ENCODE data around the gene CCDC57. TPM values are rescaled to one million over a fixed set of nuclear protein-coding genes. Genes with fewer than 3 reads are reported as not detected.
A peak's percentile ranks its signal among the peaks of the same experiment; 100 is the strongest.

CCDC57 gene
- total and polyA plus RNA-seq, 2 of the 8 experiments (the other 6 are each of a cell fraction or from before 2014, with no cell fraction given) = 8.4 to 12.9 TPM

DNA sequence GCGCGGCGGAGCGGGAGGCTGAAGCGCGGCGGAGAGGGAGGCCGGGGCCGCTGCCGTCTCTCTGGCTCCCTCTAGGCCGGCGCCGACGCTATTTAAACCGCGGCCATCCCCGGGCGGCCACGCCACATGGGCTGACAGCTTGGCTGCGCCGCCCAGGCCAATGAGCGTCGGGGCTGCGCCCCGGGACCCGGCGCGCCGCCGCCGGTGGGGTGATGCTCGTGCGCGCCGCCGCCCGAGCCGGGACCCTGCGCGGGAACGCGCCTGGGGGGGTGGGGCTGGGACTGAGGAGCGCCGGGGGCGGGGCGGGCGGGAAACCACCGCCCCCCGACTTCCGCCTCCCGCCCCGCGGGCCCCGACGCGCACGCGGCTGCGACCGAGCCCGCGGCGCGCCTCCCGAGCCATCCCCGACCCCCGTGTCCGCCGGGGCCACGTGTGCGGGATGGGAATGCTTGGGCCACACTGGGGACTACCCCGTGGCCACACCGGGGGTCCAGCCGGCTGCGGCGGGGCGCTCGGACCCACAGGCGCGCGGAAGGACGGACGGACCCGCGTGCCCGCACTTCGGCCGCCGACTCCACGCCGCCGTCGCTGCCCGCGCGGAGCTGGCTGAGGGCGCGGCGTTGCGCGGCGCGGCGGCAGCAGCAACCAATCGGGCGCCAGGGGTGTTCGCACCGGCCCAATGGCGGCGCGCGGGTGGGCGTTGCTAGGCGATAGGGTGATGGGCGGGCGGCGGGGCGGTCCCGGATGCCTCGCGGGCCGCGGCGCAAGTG is 114.3 kb downstream of the CCDC57 start, which contains the start of gene FASN:
TSS of gene FASN (minus strand) at position 68 of the 770 bp plus-strand sequence. CDS start 1,791 bp downstream, outside the sequence.
- peak within 1 kb of the TSS; percentile 90 for H3K56ac ChIP-seq (replicated peaks; ENCODE audit: insufficient read length, low read depth, low read length)
- ChIA-PET POLR2A (ENCODE audit: partially characterized antibody) (interaction anchor here (0.6 to 4.2 kb wide), 36 partner anchors 9 to 344 kb away, joined by 3 to 21 read pairs (median 4); partner anchors contain the start of genes CENPX, DCXR, DUS1L and LRRC45), CTCF (ENCODE audit: partially characterized antibody) (interaction anchor here (1.0 to 2.5 kb wide), 7 partner anchors 16 to 68 kb away, joined by 3 to 10 read pairs (median 3); partner anchors contain the start of gene DUS1L)
- peaks cover 19 to 27% (median 24%) of the 10 kb centered on the region in 4 experiments; a peak in 6 of 8 replicates for H3K36me3 ChIP-seq (ENCODE audit: control insufficient read depth in 2 of 4, insufficient read depth in 4 of 4, low read length in 3 of 4)
- FAIRE-seq (no peak), DNase-seq (ENCODE audit: low read depth in 1 of 2, low spot score in 2 of 2) (peak; percentile 81 to 96)
- peak within 1 kb of the TSS; percentile 95 for H4K5ac ChIP-seq (ENCODE audit: insufficient read length, low read depth, low read length)
- no peaks in the 10 kb centered on the region for H3K9me3 ChIP-seq (ENCODE audit: insufficient read depth in 2 of 2, low read depth in 1 of 2, low read length in 1 of 2)
- H3K14ac ChIP-seq (ENCODE audit: insufficient read length) = peak within 1 kb of the TSS; percentile 56
- H3K4me1 ChIP-seq (replicated peaks in 1 of 4; ENCODE audit: control insufficient read depth in 3 of 4, insufficient read depth in 4 of 4, low read length in 3 of 4) = peaks cover 0 to 47% (median 39%) of the 10 kb centered on the region in 4 experiments; a peak in 6 of 7 replicates
- 1% methylated on average over 66 of the region's 124 CpGs; no CpG with 5 or more reads in 1 of the 2 experiments for WGBS, 2 experiments (ENCODE audit: extremely low coverage in 1 of 2, insufficient coverage in 1 of 2, insufficient read length in 1 of 2, insufficient replicate concordance in 2 of 2, low coverage in 1 of 2, low lambda C conversion rate in 2 of 2, missing lambda C conversion rate in 1 of 2)
- H3K23me2 ChIP-seq (ENCODE audit: low read depth, low read length) = peaks cover 14% of the 10 kb centered on the region; the same call in 1 of the 2 replicates
- no peak within 1 kb of the TSS for H2BK15ac ChIP-seq (ENCODE audit: low read length)
- H3K9ac ChIP-seq (replicated peaks in 1 of 4; ENCODE audit: extremely low read depth in 1 of 4, low read depth in 3 of 4, low read length in 3 of 4) = peak within 1 kb of the TSS; percentile 78 to 90 (median 82)
- H4K91ac ChIP-seq (replicated peaks; ENCODE audit: insufficient read length, low read length) = peak within 1 kb of the TSS; percentile 99
- H3K4me2 ChIP-seq (ENCODE audit: insufficient read depth in 1 of 2, low read depth in 2 of 2, low read length in 2 of 2) = peak within 1 kb of the TSS; percentile 80 to 95
- peak within 1 kb of the TSS; percentile 53; the same call in 1 of the 2 replicates for H2AK5ac ChIP-seq (ENCODE audit: low read depth, low read length)
- 0 out of 2 replicates have a peak within 1 kb of the TSS, but pooled peaks have one; percentile 50 for H2BK12ac ChIP-seq (ENCODE audit: low read depth, low read length)
- 0 out of 2 replicates have a peak within 1 kb of the TSS, but pooled peaks have one; percentile 32 for H2BK20ac ChIP-seq (ENCODE audit: low read length)
- H3K27me3 ChIP-seq (replicated peaks in 1 of 4; ENCODE audit: control insufficient read depth in 3 of 4, extremely low read depth in 1 of 4, insufficient read depth in 3 of 4, low read length in 3 of 4) = no peaks in the 10 kb centered on the region
- H3K4me3 ChIP-seq (ENCODE audit: extremely low read depth in 1 of 4, insufficient read depth in 2 of 4, low read depth in 3 of 4, low read length in 4 of 4) = peak within 1 kb of the TSS; percentile 62 to 94 (median 78)
- H3K18ac ChIP-seq (ENCODE audit: extremely low read depth, low read length) = peak within 1 kb of the TSS; percentile 99
- peaks cover 6 to 29% of the 10 kb centered on the region in 2 experiments for H4K20me1 ChIP-seq (replicated peaks in 1 of 2; ENCODE audit: control insufficient read depth in 1 of 2, insufficient read depth in 2 of 2, low read length in 2 of 2)
- peak within 1 kb of the TSS; percentile 96 for H3K27ac ChIP-seq (ENCODE audit: low read depth, low read length)
- H3K4ac ChIP-seq (replicated peaks; ENCODE audit: insufficient read length, low read depth, low read length) = peak within 1 kb of the TSS; percentile 99
- peak within 1 kb of the TSS; percentile 94 for H2BK120ac ChIP-seq (replicated peaks; ENCODE audit: low read depth, low read length)
- H3K23ac ChIP-seq (ENCODE audit: insufficient read length) = no peak within 1 kb of the TSS
- H2AFZ ChIP-seq (ENCODE audit: low read length) = no peak within 1 kb of the TSS
- peak within 1 kb of the TSS; percentile 97 for H2BK5ac ChIP-seq (ENCODE audit: low read depth, low read length)
- peaks cover 10% of the 10 kb centered on the region for H3K79me1 ChIP-seq (ENCODE audit: low read depth, low read length)
- H4K8ac ChIP-seq (ENCODE audit: extremely low read depth, insufficient read depth, low read length) = peak within 1 kb of the TSS; percentile 99
- peaks cover 15 to 45% of the 10 kb centered on the region in 2 experiments; a peak in 3 of 4 replicates for H3K79me2 ChIP-seq (ENCODE audit: control insufficient read depth in 1 of 2, insufficient read depth in 2 of 2, low read length in 2 of 2)
- TF ChIP-seq NRF1 (IDR thresholded peaks at IDR 0.05; ENCODE audit: low read depth, low read length) (no peak), HDAC2 (IDR thresholded peaks at IDR 0.05; ENCODE audit: borderline replicate concordance in 1 of 2, low read depth in 2 of 2, low read length in 2 of 2) (peak in 1 of 2 experiments; percentile 80; a peak in 1 of 4 replicates), GTF2F1 (IDR thresholded peaks at IDR 0.05; ENCODE audit: borderline replicate concordance, low read depth, low read length) (no peak), TAF7 (optimal IDR thresholded peaks at IDR 0.05; ENCODE audit: borderline replicate concordance, low read depth, low read length) (peak; percentile 87), SRF (IDR thresholded peaks at IDR 0.05; ENCODE audit: low read depth, low read length) (no peak), KDM5A (IDR thresholded peaks at IDR 0.05; ENCODE audit: low read length) (no peak), SIN3A (conservative IDR thresholded peaks at IDR 0.05 in 1 of 2, IDR thresholded peaks at IDR 0.05 in 1 of 2; ENCODE audit: low read depth in 1 of 2, low read length in 2 of 2) (peak; percentile 84 to 92; a peak in 2 of 4 replicates), BCL11A (IDR thresholded peaks at IDR 0.05; ENCODE audit: low read depth in 2 of 2, low read length in 2 of 2) (no peak), EGR1 (IDR thresholded peaks at IDR 0.05; ENCODE audit: borderline replicate concordance, low read depth, low read length) (no peak), CHD1 (IDR thresholded peaks at IDR 0.05; ENCODE audit: low read depth, low read length) (no peak)
